ENCODE measurements around the gene BFSP2.

BFSP2 gene

DNA sequence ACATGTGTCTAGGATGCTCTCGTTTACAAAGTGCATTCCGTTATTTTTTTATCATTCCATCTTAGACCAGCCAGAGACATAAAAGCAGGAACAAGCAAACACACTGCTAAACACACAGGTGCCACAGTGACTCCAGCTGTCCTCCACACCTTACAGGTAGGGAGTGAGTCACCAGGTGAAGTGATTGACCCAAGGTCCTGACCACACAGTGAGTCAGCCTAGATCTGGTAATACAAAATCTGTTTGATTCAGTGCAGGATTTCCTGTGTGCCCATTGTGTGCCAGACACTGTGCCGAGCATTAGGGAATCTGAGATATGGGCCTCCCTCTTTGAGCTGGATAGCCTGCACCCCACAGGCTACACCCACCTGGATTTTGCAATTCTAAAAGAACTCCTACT is 16.7 kb upstream of the BFSP2 start:
- DNase-seq (ENCODE audit: low spot score), result peak; percentile 45
- FAIRE-seq, result no peak

DNA sequence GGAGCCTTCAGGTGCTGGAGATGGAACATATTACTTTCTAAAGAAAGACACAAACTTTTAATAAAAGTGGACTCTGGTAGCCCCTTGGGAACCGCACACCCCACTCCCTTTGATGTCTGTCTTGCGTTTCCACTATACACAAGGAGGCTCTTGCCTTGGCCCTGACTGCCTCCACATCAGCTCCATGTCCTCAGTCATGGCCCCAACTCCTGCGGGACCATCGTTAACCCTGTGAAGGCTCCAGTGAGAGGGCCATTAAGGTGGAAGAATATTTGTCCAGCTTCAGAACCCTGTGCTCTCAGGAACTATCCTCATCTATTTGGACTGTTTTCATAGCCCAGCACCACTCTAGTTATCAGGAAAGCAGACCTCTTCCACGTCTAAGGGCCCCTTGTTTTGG is 16.1 kb upstream of the BFSP2 start:
- FAIRE-seq (no peak), DNase-seq (ENCODE audit: low spot score) (no peak)

DNA sequence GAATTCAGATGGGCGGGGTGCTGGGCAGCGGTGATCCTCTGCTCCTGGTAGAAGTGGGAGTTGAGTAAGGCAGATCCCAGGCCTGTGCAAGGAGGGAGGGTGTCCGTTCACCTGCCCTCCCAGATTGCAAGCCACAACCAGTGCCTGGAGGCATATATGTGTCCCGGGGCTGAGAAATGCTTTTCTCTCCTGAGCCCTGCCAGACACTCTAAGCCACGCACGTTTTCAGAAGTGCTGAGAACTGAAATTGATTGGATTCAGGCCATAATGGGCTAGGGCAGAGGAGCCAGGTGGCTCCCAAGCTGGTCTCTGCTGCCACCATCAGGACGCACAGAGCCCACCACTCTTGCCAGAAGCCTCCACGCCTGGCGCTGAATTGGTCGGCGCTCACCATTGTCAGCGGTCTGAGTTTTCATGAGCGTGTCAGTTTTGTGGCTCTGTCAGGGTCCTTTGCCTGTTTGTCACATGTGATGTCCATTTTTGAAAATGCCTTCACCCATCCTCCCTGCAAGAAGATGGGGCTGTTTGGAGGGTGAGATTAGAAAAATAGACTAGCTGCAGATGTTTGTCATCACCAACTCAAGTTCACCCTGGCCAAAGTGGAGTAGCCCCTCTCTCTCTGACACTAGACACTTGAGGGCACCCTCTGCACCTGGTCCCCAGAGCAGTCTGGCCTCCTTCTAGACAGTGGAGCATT is 15.4 kb upstream of the BFSP2 start:
- DNase-seq (ENCODE audit: low spot score), result peak; percentile 70
- FAIRE-seq, result no peak

DNA sequence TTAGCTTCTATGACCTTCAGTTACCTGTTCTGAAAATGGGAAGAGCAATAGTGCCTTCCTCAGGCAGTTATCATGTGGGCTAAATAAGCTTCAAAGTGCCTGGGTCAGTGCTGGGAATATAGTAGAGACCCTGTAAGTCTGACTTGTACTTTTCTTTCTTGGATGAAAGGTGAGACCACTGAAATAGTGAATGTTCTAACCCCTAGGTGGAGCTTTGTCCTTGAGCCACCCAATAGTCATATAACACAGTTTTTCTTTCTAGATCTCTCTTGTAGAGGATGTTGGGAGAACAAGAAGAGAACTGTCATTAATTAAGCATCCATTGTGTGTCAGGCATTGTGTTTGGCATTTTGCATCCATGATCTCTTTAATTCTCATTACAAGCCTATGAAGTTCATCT is 13.0 kb upstream of the BFSP2 start:
- no peak for FAIRE-seq
- DNase-seq (ENCODE audit: low spot score), result no peak

DNA sequence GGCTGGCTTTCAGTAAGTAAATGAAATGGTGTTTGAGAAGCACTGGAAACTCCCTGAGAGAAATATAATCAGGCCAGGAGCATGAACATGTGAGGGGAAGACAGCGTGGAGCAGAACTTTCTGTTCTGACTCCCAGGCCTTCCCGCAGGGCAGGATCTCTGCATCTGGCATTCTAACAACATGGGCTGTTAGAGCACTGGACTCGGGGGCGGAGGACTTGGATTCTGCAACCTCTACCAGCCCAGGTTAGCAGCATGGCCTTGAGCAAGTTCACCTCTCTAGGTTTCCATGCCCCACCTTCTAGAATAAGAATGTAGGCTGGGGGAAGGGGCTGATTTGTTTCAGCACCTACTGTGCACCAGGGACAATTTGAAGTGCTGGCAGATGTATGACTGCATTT is 12.5 kb upstream of the BFSP2 start:
- DNase-seq (ENCODE audit: low spot score) (no peak), FAIRE-seq (no peak)

DNA sequence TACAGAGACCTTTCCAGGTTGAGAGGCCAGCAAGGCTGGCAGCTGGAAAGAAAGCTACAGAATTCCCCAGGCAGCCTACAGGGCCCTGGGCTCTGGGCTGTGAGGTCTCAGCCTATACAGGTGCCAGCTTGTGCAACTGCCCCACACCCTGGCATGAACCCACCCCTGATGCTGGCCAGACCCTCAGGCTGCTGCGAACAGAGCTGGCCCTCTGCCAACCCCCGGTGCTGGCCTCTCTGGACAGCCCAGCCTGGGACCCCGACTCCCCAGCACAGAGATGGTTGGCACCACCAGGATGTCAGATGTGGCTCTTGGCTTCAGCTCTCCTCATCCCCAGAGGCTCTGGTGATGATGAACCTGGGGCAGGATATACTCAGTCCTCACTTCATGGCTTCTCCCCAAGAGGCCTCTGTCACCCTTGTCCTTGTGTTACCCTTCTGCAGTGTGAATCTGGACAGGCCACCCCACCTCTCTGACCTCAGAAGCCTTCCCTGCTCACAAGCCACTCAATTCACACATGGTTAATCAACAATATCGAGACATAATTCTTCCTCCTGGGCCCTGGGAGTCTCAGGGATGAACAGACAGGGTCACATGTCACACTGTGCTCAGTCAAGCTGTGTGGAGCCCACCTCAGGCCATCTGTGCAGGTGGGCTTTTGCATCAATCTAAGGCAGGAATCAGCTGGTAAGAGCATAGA is 11.0 kb upstream of the BFSP2 start:
- FAIRE-seq, result no peak

DNA sequence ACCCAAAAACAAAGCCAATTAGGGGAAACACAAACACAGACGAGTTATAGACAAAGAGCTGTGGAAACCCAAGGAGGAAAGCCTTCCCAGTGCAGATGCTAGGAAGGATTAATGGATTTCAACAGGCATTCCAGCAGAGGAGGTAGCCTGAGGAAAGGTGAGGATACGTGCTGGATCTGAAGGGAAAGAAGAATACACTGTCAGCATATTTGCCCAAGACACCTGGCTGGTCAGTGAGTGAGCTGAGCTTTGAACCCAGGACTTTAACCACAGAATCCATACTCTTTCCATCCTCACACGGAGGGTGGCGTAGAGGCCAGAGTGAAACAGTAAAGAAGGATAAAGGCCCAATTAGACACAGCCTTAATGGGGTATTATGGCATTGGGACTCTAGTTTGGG is 9.1 kb upstream of the BFSP2 start:
- FAIRE-seq (no peak), DNase-seq (ENCODE audit: low spot score) (no peak)

More for the DNA sequence above, 11.0 kb upstream of the BFSP2 start:
- DNase-seq (ENCODE audit: low spot score), result no peak

DNA sequence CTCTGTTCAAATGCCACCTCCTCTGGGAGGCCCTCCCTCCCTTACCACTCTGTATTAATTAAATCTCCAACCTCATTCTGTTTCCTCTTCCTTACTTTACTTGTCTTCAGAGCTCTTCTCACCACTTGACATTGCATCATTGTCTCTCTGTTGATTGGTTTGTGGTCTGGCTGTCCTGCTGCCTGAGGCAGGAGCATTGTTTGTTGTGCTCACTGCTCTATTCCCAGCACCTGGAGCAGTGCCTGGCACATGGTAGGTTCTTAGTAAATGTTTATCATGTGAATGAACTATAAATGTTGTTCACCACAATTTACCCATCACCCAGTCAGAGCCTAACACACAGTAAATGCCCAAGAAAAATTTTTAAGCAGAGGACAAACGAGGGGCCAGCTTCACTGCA is 6.7 kb upstream of the BFSP2 start:
- FAIRE-seq (no peak), DNase-seq (ENCODE audit: low spot score) (no peak)

DNA sequence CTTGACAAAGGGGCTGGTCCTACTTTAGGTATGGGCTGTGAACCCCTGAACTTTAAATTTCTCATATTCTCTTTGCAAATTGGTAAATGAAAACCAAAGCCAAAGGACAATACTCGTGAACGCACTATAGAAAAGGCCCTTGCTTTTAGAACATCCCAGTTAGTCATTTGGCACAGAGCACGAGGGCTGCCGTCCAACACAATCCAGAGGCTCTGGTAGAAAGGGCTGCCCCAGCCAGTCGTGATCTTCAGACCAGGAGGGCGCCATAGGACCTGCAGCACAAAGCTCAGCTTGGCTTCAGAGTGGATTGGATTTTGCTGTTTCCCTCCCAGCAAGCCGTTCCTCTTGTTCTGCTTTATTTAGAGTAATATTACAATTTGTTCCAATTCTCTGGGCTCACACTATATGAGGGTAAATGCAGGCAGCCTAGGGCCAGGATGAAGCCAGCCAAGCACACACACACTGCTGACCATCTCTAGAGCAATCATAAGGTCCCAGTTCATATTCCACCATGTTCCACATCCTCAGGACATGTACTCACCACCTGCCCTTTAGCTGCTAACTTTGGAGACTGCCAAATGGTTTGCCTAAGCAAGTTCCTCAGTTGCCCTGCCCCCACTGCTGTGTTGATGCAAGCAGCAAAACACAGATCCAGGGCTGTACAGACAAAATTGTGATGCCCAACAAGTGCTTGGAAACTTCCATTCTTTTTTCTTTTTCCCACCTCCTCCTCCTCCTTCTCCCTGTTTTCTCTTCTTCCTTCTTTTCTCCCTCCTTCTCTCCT is 6.0 kb upstream of the BFSP2 start:
- no peak for DNase-seq (ENCODE audit: low spot score)
- no peak for FAIRE-seq

DNA sequence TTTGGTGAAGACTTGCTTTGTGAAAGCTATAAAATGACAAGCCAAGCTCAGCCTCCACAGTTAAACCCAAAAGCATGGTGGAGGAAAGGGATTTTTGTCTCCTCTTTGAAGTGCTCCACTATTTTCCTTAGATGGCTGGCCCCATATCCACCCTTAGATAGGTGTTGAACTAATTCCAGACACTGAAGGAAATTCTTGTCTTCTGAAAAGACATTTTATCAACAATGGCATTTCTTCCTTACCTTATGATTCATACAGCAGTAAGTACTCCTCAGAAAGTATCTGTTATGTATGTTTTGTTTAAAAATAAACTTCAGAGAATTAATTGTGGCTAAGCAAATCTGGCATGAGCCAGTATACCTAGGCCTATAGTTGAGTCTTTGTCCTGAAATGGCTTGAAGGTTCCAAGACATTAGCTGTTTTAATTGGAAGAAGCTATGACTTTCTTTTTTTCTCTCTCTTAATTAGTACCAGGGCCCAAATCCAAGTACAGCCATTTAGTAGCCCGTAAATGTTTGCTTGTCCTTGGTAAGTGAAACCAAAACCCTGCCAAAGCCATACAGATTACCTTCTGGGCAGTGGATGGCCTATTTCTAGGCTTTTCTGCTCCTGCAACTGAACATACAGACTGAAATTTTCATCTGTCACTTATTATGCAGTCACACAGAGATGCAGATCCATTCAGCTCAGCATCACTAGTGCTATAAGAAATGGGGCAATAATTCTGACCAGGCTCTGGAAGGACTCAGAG is 5.1 kb upstream of the BFSP2 start:
- FAIRE-seq (no peak), DNase-seq (ENCODE audit: low spot score) (no peak)

DNA sequence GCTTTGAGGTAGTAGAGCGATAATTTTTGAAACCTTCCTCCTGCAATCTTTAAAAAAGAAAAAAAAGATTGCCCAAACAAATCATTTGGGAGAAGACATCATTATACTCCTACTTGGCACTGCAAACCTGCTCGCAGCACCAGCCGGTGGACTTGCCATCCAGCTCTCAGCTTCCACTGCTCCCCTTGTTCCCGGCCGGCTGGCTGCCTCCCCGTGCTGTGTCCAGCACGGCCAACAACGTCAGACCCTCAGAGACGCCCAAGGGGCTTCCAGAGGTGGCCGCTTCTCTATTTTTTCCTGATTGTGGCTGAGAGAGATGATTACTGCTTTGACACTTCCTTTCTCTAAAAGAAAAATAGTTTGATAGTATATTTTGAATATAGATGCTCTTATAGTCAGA is 3.0 kb upstream of the BFSP2 start:
- DNase-seq (ENCODE audit: low spot score) (no peak), FAIRE-seq (no peak)

DNA sequence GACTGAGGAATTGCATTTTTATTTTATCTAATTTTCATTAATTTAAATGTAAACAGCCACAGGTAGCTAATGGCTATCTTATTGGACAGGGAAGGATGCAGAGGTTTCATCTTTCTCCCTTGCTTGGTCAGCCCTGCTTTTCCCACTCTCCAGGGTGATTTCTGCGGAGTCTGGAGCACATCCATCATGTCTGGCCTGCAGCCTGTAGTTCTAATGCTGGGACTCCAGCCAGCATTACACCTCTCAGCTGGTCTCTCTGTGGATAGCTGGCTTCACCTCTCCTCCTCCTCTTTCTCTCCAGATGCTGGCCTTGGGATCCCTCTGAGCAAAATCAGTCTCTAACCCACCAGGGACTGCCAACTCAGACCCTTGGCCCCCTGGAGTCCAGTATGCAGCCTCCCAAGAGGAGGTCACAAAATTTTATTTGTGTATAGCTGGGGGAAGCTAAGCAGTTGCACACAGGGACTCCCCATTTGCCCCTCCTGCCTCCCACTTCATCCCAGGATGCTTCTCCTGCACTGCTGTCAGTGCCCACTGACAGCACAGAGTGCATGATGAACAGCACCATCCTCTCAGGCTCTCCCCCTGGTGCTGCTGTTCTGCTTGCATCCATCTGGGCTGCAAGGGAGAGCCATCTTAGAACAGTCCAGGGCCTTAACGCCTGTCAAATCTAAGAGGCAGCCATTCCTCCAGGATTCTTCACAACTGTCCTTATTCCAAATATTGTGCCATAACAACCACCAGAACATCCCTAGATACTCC is 1.7 kb downstream of the BFSP2 start:
- no peak for FAIRE-seq
- no peak for DNase-seq (ENCODE audit: low spot score)

DNA sequence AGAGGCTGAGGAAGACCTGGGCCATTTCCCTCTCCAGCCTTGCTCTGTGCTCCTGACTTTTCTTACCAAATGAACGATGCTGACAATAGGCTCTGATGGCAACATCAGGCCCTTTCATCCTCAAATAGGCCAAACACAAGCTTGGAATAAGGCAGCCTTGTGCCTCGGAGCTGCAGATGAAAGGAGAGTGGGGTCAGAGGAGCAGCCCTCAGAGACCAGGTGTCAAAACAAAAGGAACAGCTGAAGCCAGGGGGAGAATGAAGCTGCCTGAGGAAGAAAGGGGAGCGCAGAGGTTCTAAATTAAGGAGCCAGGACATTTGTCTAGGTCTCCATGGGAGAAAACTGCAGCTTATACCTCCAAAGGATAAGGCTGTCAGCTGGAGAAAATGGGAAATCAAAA is 5.1 kb downstream of the BFSP2 start:
- FAIRE-seq (no peak), DNase-seq (ENCODE audit: low spot score) (no peak)

DNA sequence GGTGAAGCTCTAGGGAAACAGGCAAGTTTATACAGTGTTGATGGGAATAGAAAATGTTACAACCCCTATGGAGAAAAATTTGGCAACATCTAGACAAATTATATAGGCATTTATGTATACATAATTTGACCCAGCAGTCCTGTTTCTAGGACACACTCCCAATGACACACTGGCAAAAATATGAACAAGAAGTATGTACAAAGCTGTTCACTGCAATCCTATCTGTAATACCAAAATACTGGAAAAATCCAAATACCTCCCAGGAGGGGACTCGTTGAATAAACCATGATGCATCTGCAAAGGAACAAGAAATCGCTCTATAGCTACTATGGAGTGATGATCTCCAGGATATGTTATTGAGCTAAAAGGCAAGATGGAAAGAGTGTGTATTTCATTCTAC is 8.5 kb downstream of the BFSP2 start:
- no peak for FAIRE-seq
- DNase-seq (ENCODE audit: low spot score), result no peak

DNA sequence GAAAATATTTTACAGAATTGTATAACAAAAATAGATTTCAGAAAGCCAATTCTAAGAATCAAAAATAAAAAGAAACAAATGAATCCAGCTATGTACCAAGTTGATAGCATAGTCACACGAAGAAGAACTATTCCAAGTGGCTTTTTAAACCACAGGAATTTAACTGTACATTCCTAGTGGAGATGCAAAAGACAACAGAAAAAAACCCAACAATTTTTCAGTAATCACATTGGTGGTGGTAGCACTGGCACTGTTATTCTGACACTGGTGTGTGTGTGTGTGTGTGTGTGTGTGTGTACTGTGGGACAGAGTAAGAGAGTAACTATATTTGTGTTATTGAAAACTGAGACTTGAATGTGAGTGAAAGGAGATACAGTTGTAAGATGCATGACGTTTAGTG is 9.1 kb downstream of the BFSP2 start:
- FAIRE-seq (no peak), DNase-seq (ENCODE audit: low spot score) (no peak)

DNA sequence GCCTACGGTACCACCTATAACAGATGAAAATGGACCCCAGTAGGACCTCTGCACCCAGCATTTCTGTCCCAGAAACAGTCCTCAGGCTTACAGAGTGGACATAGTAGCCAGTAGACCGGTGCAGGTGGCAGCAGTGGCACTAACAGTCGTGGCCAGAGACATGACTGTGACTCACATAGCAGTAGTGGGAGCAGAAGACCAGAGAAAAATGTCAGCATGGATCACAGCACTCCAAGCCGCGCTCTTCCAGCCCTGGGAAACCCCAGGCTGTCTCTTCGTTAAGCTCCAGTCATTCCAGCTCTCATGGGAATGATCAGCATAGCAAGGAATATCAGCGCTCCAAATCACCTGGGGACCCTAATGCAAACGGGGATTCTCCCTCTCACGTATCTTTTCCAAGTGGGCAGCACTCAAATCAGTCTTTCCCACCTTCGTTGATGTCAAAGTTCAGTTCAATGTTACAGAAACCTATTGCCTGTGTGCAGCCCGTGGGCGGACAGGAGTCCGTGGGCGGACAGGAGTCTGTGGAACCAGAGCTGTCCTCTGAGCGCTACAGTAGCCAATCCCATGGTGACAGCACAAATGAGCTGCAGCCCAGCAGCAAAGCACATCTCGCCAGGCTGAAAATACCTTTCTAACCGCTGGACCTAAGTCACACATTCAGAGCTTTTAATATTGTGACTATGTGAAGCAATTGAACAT is 10.5 kb downstream of the BFSP2 start:
- FAIRE-seq, result no peak

DNA sequence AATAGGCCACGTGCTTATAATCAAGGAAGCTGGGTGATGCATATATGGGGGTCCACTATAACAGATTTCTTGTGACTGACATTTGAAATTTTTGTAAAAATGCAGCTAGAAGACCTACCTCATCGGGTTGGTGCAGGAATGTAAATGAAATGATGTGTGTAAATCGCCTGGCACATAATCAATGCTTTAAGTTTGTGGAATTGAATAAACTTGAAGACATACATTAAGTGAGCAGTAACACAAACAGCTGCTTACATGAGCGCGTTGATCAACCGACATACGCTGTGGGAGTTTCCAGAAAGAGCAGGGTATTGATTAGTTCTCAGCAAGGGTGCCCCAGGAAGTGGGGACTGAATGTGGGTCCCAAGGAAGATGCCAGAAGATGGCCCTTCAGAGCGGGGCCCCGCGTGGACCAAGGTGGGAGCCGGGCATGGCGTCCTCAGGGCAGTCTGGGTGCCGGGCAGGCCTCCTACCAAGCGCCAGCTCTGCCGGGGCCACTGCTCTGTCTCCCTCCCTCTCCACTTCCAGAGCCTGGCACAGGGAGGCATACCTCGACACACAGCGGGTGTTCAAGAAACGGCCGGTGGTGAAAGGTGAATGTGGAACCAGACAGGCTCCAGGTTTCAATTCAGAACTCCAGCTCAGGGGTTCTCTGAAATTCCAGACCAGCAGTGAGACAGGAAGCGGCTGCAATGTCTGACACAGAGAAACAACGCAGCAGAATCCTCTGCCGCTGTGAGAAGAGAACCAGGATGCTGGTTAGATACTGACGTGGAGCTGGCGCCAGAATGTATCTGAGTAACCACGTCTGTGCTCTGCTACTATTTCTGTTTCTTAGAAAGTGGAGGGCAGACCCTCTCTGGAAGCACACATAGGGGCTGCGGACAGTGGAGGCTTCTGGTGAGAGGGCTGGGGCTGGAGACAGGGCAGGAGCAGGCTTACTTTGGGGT is 12.6 kb downstream of the BFSP2 start:
- DNase-seq (ENCODE audit: low spot score) (no peak), FAIRE-seq (no peak)

More for the DNA sequence above, 10.5 kb downstream of the BFSP2 start:
- DNase-seq (ENCODE audit: low spot score), result no peak

DNA sequence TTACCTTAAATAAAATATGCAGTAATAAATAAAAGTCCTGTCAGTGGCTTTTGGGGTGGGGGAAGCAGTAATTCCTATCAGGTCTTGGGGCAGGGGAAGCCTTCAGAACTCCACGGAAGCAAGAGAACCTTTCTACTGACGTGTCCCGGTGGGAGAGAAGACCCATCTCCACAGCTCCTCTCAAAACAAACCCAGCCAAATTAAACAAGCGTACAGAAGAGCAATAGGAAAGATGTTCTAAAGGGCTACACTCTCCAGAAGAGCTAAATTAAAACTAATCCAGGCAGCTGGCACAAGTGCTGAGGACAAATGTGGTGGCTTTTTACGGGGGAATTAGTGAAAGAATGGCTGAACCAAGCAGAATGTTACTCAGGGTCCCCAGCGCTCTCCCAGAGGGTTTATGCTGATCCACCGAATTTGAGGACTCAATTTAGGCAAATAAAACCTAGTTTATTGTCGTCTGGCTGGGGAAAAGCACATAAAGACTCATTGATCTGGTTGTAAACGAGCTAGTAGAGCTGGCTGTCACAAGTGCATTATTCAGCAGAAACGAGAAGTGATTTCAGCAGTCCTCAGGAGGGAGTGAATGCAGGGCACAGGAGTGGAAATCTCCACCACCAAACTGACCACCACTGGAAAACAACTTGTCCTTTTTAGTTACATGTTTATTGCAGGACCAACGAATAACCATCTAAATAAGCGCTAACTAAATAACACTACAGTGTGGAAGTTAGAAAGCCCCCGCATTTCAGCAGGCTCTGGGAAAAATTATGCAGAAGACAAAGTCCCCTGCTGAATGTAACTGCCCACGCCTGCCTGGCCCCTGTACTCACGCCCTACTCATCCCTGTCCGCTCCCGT is 13.5 kb downstream of the BFSP2 start:
- peak; percentile 69 for FAIRE-seq

More for the DNA sequence above, 13.5 kb downstream of the BFSP2 start:
- DNase-seq (ENCODE audit: low spot score), result peak; percentile 29
